DMS79 treated with DMSO at 0.1 percent for 48 hours (cell line): ENCODE data around the gene PRKCA.

Source experiments
- DNase-seq: peaks from one replicate; lab custom pipeline; 2025; lab: John Stamatoyannopoulos, UW

PRKCA gene

DNA sequence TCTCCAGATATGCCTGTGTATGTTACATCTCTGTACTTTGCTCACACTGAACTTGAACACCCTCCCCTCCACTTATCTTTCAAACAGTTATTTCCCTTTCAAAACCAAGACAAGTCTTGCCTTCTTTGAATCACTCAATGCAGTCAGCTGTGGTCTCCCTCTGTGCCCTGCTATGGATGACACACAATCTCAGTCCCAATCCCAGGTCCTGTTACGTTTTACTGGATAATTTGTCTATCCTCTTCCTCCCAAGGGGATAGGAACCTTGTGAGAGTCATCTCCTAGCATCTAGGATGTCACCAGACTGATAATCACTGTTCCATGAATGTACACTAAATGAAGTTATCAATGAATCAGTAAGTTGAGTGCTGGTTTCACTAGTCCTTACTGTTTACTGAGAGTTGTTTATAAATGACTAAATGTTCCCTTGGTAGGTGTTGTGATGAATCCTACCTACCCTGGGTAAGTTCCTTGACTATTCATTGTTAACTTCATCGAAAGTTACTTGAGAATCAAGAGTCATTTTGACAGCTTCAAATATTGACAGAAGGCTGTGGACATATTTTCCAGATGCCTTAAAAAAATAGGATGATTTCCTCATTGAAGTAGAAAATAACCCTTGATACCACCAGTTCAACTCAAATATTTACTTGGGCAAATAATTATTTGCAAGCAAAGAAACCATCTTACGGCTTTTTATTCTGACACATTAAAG lies 244.9 kb downstream of the PRKCA start:
- no peak for DNase-seq

DNA sequence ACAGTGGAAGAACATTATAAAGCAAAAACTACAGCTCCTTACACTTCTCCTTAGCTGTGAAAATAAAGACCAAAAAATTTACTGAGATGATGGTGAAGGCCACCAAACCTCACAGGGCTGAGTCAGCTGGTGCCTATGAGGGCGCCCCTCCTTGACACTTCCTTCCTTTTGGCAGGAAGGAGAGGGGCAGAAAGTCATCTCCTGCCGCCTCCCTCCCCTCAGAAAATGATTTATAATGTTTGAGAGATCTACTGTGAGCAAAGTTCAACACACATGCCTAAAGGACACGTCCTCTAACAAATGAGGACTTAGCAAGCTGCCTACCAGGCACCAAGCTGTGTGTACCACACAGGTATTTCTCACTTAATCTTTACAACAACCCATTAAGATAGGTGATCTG lies 245.7 kb downstream of the PRKCA start:
- no peak for DNase-seq

DNA sequence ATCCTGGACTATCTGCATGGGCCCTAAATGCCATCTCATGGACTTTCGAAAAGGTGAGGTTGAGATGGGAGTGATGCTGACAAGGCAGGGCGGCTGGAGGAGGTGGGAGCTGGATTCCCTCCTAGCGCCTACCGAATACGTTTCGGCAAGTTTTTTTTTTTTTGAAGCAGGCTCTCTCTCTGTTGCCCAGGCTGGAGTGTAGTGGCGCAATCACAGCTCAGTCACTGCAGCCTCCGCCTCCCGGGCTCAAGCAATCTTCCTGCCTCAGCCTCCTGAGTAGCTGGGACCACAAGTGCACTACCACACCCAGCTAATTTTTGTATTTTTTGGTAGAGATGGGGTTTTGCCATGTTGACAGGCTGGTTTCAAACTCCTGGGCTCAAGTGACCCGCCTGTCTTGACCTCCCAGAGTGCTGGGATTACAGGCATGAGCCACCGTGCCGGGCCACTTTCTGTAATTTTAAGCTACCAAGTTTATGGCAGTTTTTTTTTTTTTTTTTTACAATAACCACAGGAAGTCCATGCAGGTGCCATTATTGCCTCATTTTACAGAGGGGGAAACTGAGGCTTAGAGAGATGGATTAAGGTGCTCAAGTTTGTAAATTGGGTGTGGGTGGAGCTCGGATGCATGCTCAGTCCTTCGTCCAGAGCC lies 246.4 kb downstream of the PRKCA start:
- DNase-seq = no peak

DNA sequence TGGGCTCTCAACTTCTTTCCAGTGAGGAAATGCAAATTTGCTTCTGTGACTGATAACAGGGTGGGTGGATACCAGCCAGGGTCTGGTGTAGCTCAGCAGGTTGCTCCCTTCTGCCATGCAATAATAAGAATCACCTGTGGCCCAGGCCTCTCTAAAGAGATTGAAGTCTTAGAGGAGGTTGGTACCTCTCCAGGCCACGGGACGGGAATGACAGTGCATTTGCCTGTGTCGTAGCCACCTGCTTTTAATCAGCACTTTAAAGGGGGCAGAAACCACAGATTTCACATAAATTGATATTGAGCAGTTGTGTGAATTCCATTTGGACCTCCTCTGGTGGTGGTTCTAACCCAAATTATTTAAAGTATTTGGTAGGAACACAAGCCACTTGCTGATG lies 246.9 kb downstream of the PRKCA start:
- DNase-seq = no peak

DNA sequence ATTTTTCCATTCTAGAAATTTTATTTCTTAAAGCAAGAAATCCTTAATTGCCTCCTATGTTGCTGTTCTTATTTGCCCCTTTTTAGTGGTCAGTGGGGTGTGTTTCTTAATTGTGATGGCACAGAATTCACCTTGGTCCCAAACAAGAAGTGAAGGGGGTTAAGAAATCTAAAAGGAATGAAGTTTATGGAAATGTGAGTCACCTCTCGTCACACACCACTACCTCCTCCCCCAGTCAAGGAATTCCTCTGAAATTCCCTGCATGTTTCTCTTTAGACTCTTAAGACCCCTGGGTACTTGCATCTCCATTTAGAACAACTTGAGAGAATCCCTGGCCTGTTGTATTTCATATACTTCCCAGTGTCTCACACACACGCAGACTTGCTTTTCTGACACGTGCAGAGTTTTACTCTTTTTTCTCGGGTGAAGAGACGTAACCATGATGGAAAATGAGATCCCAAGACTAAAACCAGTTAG lies 247.4 kb downstream of the PRKCA start:
- DNase-seq = no peak

DNA sequence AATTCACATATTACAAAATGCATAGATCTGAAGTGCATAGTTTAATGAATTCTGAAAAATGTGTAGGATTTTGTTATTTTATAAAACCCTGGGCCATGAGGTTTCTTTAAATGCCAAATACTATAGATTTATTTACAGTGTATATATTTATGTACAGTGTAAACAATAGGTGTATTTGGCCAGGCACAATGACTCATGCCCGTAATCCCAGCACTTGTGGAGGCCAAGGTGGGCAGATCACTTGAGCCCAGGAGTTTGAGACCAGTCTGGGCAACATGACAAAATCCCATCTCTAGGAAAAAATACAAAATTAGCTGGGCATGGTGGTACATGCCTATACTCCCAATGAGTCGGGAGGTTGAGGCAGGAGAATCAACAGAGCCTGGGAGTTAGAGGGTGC lies 249.4 kb downstream of the PRKCA start:
- no peak for DNase-seq

DNA sequence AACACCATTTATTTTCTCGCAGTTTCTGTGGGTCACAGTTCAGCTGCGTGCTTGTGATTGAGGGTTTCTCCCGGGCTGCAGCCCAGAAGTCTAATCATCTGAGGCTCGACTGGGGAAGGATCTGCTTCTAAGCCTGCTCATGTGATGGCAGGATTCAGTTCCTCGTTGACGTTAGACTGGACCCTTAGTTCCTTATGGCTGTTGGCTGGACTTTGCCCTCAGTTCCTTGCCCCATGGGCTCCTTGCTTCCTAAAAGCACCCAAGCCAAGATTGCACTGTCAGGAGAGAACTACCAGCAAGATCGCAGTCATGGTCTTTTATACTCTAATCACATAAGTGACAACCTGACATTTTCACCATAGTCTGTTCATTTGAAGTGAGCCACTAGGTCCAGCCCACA lies 250.0 kb downstream of the PRKCA start:
- no peak for DNase-seq

DNA sequence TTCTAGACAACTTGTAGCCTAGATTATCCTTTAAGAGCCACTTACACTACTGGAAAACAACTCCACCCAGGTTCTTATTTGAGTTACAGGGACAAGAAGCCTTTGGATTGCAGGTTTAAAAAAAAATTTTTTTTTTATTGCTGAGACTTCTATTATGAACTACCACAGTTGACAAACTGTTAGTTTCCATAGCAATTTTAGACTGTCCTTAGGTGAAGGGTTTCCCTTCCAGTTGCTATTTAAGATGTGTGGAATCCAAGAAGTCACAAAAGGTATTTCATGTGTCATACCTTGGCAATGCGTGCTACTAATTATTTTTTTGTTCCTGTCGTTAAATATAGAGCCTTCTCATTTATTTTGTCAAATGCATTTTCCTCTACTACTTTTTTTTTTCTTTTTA lies 253.2 kb downstream of the PRKCA start:
- DNase-seq = no peak

DNA sequence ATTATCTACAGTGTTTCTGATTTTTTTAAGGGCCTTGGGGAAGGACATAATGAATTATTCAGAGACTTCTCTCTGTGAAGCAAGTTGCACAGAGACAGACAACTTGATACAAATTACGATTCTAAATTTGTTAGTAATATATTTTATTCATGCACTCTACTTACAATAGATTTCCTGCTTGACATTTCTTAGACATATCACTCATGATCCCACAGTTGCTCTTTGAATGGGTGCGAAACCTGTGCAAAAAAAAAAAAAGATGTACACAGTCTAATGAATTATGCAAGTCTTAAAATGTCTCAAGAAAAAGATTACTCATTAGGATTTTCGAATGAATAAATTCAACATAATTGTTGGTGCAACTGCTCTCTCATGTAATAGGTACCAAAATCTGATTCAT lies 254.8 kb downstream of the PRKCA start:
- DNase-seq = no peak

DNA sequence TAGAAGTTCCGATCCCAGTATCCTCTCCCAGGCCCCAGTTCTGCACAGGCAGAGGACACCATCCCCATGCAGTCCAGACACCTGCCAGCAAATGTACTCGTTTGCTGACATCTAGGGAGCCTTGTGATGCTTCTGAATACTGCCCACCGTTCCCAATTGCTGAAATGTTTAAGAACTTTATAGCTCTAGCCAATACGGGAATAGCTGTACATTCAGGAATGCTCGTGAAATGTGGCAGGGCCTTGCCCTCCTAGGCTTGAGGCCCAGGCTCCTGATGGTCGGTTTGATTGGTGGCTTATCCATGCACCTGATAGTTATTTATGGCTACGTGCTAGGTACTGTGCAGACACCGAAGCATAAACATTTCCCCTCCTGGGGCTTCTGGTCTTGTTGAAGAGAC lies 255.5 kb downstream of the PRKCA start:
- DNase-seq = no peak

DNA sequence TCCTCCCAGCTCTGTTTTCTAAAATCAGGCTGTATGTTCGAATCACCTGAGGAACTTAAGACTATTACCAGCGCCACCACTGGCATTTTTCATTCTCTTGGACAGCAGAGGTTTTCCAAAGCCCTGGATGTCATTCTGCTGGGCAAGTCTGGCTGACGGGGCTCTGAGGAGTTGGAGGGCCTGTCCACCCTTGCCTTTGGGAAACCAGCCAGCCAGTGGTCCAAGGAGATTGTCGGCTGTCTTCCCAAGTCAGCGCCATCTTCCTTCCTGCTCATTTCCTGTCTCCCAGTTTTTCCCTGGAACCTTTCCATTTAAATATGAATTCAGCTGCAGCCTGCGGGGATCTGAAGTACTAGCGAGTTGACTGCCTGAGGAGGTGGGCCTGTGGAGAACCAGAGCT lies 258.3 kb downstream of the PRKCA start:
- no peak for DNase-seq

DNA sequence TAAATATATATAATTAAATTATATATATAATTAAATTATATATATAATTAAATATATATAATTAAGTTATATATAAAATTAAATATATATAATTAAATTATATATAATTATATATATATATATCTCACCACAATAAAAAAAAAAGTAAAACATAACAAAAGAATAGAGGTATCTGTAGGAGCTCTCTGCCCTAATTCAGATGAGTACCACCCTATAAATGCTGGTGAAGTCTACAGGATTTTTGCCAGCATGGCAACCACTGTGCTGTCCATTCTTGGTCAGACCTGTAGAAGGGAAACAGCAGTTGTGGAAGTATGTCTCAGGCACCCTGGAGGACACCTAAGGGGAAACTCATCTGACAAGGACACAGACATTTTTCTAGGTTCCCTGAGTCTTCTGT lies 259.7 kb downstream of the PRKCA start:
- no peak for DNase-seq

DNA sequence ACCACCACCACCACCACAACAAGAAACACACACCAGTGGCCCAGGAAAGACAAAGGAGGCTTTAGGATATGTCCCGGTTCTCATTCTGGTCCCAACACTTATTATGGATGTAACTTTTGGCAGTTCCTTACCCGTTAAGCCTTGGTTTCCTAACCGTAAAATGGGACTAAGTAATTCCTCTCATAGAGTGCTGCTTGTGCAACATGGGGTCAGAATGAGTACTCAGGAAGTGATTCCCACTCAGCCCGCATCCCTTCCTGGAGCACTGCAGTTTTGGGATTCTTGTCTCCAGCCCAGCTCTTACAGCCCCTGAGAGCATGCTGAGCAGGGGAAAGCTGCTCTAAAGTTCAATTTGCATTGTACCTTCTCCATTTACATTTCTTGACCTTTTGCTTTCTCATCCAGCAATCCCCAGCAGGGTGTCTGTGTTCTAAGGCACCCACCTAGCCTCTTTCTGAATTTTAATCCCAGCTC lies 262.6 kb downstream of the PRKCA start:
- no peak for DNase-seq

DNA sequence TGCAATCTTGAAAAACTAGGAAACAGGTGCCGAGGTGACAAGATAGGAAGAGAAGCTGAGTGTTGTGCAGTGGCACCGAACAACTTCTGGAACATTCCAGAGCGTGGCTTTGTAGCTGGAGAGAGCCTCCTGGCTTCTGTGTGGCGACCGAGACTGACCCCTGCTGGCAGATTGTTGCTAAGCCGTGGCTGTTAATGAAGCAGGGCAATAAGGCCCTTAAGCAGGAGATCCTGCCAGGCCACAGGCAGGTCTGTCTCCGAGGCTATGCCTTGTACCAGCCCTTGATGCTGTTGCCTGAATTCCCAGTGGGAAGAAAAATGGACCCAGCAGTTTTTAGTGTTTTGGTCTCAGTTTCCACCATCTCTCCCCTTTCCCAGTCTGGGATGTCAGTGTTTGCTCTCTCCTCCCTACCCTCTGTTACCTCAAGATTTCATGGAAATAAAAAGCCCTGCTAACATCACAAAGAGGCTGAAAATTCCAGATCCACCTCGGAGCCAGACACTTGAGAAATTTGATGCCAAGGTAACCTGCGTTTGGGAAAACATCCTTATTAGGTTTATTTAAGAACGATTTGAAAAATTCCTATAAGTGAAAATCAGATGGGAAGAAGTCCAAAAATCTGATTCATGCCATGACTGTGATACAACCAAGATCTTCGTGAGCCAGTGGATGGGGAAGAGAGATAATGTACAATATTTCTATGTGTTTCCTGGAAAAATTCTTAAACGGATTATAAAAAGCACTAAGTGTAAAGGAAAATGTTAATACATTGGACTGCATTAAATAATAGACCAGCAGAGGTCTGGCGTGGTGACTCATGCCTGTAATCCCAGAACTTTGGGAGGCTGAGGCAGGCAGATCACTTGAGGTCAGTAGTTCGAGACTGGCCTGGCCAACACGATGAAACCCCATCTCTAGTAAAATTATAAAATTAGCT lies 265.1 kb downstream of the PRKCA start:
- DNase-seq = peak; percentile 5

DNA sequence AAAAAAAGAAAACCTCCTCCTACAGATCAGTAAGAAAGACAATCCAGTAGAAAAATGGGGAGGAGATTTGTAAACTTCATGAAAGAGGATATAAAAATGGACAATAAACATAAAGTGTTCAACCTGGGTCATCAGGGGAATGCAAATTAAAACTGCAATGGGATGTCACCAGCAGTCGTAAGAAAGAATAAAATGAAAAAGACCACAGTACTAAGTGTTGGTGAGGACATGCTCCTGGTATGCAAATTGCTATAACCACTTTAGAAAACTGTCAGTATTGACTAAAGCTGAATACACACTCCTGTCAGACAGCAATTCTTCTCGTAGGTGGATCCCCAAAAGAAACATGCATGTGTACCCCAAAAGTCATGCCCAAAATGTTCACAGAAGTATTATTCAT lies 267.2 kb downstream of the PRKCA start:
- no peak for DNase-seq

DNA sequence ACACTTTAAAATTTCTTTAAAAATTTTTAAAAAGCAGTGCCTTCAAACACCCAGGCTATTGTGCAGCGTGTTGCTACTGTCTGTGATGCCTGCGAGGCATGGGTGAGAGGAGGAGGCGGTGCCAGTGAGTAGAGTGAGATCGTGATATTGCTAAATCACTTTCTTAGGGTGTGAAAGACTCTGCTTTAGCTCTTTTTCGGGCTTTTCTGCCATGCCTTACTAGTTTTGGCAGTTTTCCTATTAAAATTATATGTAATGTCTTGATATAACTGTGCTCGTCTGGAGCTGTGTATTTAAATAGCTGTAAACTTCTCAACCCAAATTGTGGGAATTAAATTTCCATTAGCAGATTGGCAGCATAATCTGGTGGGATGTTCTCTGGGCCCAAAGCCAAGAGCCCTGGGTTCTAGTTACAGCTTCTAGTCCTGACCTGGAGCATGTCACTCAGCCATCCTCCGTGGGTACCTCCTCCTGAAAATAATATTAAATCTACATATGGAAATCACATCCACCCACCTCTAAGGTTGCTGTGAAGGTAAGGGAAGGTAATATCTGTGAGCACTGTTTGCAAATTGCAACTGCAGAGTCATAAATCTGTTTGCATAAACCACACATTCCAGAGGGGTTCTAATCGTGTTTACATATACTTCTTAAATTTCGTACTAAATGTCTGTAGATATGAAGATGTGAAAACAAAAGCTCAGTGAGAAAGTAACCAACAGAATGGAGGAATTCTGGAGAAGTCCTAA lies 268.2 kb downstream of the PRKCA start:
- DNase-seq = no peak

DNA sequence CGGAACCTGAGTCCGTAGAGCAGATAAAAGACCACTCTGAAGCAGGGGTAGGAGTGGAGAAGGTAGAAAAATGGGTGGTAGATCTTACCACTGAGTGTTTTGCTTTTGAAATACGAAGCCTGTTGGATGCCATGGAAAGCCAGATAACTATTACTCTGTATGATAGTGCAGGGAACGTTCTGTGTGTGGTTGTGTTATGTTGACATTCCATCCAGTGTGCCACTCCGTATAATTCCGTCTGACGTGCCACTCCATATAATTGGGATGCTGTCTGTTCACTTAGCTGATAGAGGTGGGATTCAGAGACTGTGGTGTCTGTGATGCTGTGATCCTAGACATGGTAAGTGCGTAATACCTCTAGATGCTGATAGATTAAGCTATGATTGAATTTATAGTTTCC lies 269.3 kb downstream of the PRKCA start:
- no peak for DNase-seq

DNA sequence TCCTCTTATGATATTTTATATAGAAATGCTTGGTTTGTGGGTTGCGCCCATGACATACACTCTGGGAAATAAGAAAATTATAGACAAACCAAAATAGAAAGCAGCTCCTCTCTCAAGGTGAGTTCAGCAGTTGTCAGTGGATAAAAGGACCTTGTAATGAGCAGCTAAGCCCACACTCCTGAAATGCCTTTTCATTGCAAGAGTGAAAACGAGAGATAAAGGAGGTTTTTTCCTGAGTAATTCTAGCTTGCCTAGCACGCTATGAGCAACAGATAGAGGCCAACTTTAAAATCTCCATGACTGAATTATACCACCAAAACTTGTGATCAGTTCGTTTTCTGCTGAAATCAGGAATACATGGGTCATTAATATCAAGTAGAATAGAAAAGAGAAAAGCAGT lies 270.7 kb downstream of the PRKCA start:
- DNase-seq = no peak

DNA sequence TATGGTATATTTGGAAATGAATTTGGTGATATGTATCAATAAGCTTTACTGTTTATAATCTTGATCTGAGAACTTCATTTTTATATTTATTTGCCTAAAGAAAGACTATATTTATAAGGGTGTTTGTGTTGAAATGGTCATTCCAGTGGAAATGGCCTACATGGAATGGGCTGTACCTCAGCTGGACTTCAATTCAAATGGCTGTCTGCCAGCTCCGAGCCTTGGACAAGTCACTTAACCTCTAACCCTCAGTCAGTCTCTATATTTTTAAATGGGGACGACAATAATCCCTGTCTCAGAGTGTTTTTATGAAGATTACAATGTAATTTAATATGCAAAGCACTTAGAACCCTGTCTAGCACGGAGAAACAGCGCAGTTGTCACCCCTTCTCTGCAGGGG lies 271.7 kb downstream of the PRKCA start:
- DNase-seq = no peak

DNA sequence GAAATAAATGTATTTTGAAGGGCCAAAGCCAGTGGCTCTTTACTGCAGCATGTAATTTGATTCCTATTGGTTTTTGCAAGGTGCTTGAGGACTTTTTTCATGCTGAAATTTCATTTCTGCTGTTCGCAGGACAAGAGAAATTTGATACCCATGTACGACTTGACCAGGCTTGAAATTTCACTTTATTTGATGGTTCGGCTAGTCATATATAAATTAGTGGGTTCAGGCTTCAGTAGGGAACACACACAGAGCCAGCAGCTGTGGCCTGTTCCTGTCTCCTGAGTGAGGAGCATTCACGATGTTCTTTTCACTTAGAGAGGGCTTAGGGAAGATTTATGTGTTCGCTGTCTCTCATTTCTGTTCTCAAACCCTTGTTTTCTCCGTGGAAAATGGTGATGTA lies 274.1 kb downstream of the PRKCA start:
- peak; percentile 5 for DNase-seq

DNA sequence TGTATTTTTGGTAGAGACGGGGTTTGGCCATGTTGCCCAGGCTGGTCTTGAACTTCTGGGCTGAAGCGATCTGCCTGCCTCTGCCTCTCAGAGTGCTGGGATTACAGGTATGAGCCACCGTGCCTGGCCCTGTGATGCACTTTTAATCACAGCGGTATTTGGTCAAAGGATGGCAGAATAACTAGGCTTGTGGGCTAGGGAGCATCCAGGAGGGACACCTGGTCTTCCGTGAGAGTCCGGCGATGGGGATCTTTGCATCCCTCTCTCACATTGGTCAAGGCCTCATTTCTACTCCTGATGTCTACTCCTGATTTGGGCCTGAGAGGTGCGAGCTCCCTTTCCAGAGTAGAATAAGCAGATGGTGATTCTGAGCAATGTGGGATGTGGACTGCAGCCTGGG lies 274.6 kb downstream of the PRKCA start:
- DNase-seq = no peak
